Neuronal stem cell (in vitro differentiated cells): ENCODE data around the gene LOC128125822.

Source experiments
- DNase-seq: peaks from one replicate; pipeline ENCODE4 v3.0.0-alpha.2; 2013; ENCODE audit warnings: low spot score
- H2AFZ ChIP-seq: one replicate; pipeline ENCODE4 v1.6.1; 2013; ENCODE audit warnings: mild to moderate bottlenecking, low read length, inconsistent platforms
- H2AK5ac ChIP-seq: 2 replicates; pipeline ENCODE4 v1.6.1; 2013; ENCODE audit warnings: low read depth, mild to moderate bottlenecking, inconsistent platforms, low read length, moderate library complexity, mixed read lengths
- H2BK120ac ChIP-seq: 2 replicates; pipeline ENCODE4 v1.6.1; 2013; ENCODE audit warnings: low read depth, mild to moderate bottlenecking, inconsistent platforms, low read length, moderate library complexity, mixed read lengths
- H2BK12ac ChIP-seq: one replicate; pipeline ENCODE4 v1.6.1; 2013; ENCODE audit warnings: low read length, inconsistent platforms
- H2BK15ac ChIP-seq: 2 replicates; pipeline ENCODE4 v1.6.1; 2013; ENCODE audit warnings: mild to moderate bottlenecking, low read length, inconsistent platforms, mixed read lengths
- H2BK5ac ChIP-seq: one replicate; pipeline ENCODE4 v1.6.1; 2013; ENCODE audit warnings: inconsistent platforms, mild to moderate bottlenecking, low read length, moderate library complexity
- H3K14ac ChIP-seq: one replicate; pipeline ENCODE4 v1.6.1; 2013; ENCODE audit warnings: low read length, inconsistent platforms
- H3K18ac ChIP-seq: 2 replicates; pipeline ENCODE4 v1.6.1; 2013; ENCODE audit warnings: low read length, inconsistent platforms
- H3K23ac ChIP-seq: 2 replicates; pipeline ENCODE4 v1.6.1; 2013; ENCODE audit warnings: low read depth, mild to moderate bottlenecking, mixed read lengths, low read length, inconsistent platforms; ENCODE audit not compliant: poor library complexity
- H3K27ac ChIP-seq: replicated peaks from 3 replicates; pipeline ENCODE4 v1.5.1; 2013; ENCODE audit warnings: low read length, inconsistent platforms
- H3K27me3 ChIP-seq, 3 experiments: 2 replicates each; pipeline ENCODE4 v1.6.1; 2013; ENCODE audit warnings: low read length in 3 of 3, mild to moderate bottlenecking in 2 of 3, inconsistent platforms in 1 of 3, low read depth in 1 of 3, mixed read lengths in 1 of 3, moderate library complexity in 1 of 3; ENCODE audit not compliant: control insufficient read depth in 3 of 3, insufficient read depth in 3 of 3
- H3K36me3 ChIP-seq, 2 donors: replicated peaks in 1 of 2; 2 replicates each; pipeline ENCODE4 v1.6.1; 2013; ENCODE audit warnings: low read length in 2 of 2; ENCODE audit not compliant: control insufficient read depth in 2 of 2, insufficient read depth in 2 of 2
- H3K4ac ChIP-seq: 2 replicates; pipeline ENCODE4 v1.6.1; 2013; ENCODE audit warnings: inconsistent platforms, mild to moderate bottlenecking, low read length, moderate library complexity
- H3K4me1 ChIP-seq, 2 donors: 1 replicate in 1 of 2; 2 replicates in 1 of 2; pipeline ENCODE4 v1.6.1; 2013; ENCODE audit warnings: low read length in 2 of 2, low read depth in 1 of 2; ENCODE audit not compliant: control insufficient read depth in 2 of 2, insufficient read depth in 1 of 2
- H3K4me2 ChIP-seq: one replicate; pipeline ENCODE4 v1.6.1; 2013; ENCODE audit warnings: mild to moderate bottlenecking, low read length, inconsistent platforms; ENCODE audit not compliant: insufficient read depth, poor library complexity, severe bottlenecking
- H3K4me3 ChIP-seq, 2 donors: 2 replicates each; pipeline ENCODE4 v1.5.1; 2013; ENCODE audit warnings: low read length in 2 of 2, mild to moderate bottlenecking in 2 of 2, inconsistent platforms in 1 of 2, moderate library complexity in 1 of 2
- H3K79me1 ChIP-seq: one replicate; pipeline ENCODE4 v1.6.1; 2013; ENCODE audit warnings: low read depth, mild to moderate bottlenecking, inconsistent platforms, low read length, moderate library complexity
- H3K9ac ChIP-seq: one replicate; pipeline ENCODE4 v1.6.1; 2013; ENCODE audit warnings: mild to moderate bottlenecking, low read depth, low read length, inconsistent platforms; ENCODE audit not compliant: poor library complexity
- H3K9me3 ChIP-seq, 2 donors: replicated peaks in 1 of 2; 2 replicates each; pipeline versions ENCODE3 to v1.6.1; 2013; ENCODE audit warnings: low read length in 2 of 2, mild to moderate bottlenecking in 2 of 2, inconsistent platforms in 1 of 2, low read depth in 1 of 2, mixed read lengths in 1 of 2, moderate library complexity in 1 of 2; ENCODE audit not compliant: control insufficient read depth in 2 of 2, insufficient read depth in 1 of 2
- H4K8ac ChIP-seq: one replicate; pipeline ENCODE4 v1.6.1; 2013; ENCODE audit warnings: low read depth, mild to moderate bottlenecking, inconsistent platforms, low read length, moderate library complexity
- H4K91ac ChIP-seq: one replicate; pipeline ENCODE4 v1.6.1; 2013; ENCODE audit warnings: low read length, low read depth, mild to moderate bottlenecking, inconsistent platforms; ENCODE audit not compliant: poor library complexity
- WGBS, 2 donors: extraction: QIAGEN DNeasy Blood & Tissue Kit; methylation state at CpG; one replicate each; pipeline ENCODE4 v1.1.7; 2013; ENCODE audit warnings: missing lambda C conversion rate in 2 of 2, mixed read lengths in 1 of 2; ENCODE audit not compliant: insufficient read length in 2 of 2, insufficient replicate concordance in 1 of 2; ENCODE audit errors: extremely low coverage in 2 of 2; 5-methylcytosine and 5-hydroxymethylcytosine counted together

Gene LOC128125822

DNA sequence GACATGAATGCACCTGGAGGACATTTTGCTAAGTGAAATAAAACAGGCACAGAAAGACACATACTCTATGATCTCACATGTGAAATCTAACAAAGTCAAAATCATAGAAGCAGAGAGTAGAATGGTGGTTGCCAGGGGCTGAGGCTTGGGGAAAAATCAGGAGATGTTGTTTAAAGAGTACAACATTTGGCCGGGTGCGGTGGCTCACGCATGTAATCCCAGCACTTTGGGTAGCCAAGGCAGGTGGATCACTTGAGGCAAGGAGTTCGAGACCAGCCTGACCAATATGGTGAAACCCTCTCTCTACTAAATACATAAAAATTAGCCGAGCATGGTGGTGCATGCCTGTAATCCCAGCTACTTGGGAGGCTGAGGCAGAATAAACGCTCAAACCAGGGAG, 26.0 kb upstream of the LOC128125822 start:
- Histone ChIP-seq H3K23ac (no peak overlapping the region), H2BK12ac (no peak overlapping the region), H3K4me1 (no peaks in the 10 kb centered on the region), H3K4me3 (no peak overlapping the region), H2BK120ac (no peak overlapping the region), H4K8ac (no peak overlapping the region), H3K14ac (no peak overlapping the region), H2AK5ac (no peak overlapping the region), H3K9me3 (no peaks in the 10 kb centered on the region), H3K36me3 (no peaks in the 10 kb centered on the region), H3K4me2 (no peak overlapping the region), H3K4ac (no peak overlapping the region), H3K27me3 (no peaks in the 10 kb centered on the region), H3K27ac (no peak overlapping the region), H2AFZ (no peak overlapping the region), H4K91ac (no peak overlapping the region), H3K79me1 (no peaks in the 10 kb centered on the region), H2BK15ac (no peak overlapping the region), H3K18ac (no peak overlapping the region), H3K9ac (no peak overlapping the region), H2BK5ac (no peak overlapping the region)
- no peak for DNase-seq
- WGBS, 2 donors: no CpG with 5 or more reads among the region's 6 CpGs

- WGBS, 2 donors: no CpG with 5 or more reads among the region's 1 CpG
Measured at GRCh38 chr6:63546697-63547096, 25.6 kb upstream of the LOC128125822 start.

GRCh38 chr6:63549076-63549475, 23.2 kb upstream of the LOC128125822 start:
- Histone ChIP-seq H3K9ac (no peak overlapping the region), H3K4me2 (no peak overlapping the region), H4K8ac (no peak overlapping the region), H3K4ac (no peak overlapping the region), H3K23ac (no peak overlapping the region), H2AFZ (no peak overlapping the region), H2BK12ac (no peak overlapping the region), H3K9me3 (no peaks in the 10 kb centered on the region), H4K91ac (no peak overlapping the region), H3K4me3 (no peak overlapping the region), H3K4me1 (no peaks in the 10 kb centered on the region), H2BK120ac (no peak overlapping the region), H2AK5ac (no peak overlapping the region), H3K18ac (no peak overlapping the region), H3K79me1 (no peaks in the 10 kb centered on the region), H3K27me3 (no peaks in the 10 kb centered on the region), H3K27ac (no peak overlapping the region), H2BK5ac (no peak overlapping the region), H3K36me3 (no peaks in the 10 kb centered on the region), H2BK15ac (no peak overlapping the region), H3K14ac (no peak overlapping the region)
- DNase-seq: no peak
- no CpG with 5 or more reads among the region's 5 CpGs for WGBS, 2 donors

More at GRCh38 chr6:63546697-63547096, 25.6 kb upstream of the LOC128125822 start:
- Histone ChIP-seq H3K23ac (no peak overlapping the region), H3K4me3 (no peak overlapping the region), H3K4me1 (no peaks in the 10 kb centered on the region), H3K4me2 (no peak overlapping the region), H3K4ac (no peak overlapping the region), H3K9ac (no peak overlapping the region), H2AFZ (no peak overlapping the region), H3K27me3 (no peaks in the 10 kb centered on the region), H3K27ac (no peak overlapping the region), H3K36me3 (no peaks in the 10 kb centered on the region), H2BK120ac (no peak overlapping the region), H4K91ac (no peak overlapping the region), H3K18ac (no peak overlapping the region), H2AK5ac (no peak overlapping the region), H2BK12ac (no peak overlapping the region), H3K79me1 (no peaks in the 10 kb centered on the region), H3K14ac (no peak overlapping the region), H2BK5ac (no peak overlapping the region), H4K8ac (no peak overlapping the region), H2BK15ac (no peak overlapping the region), H3K9me3 (no peaks in the 10 kb centered on the region)
- DNase-seq: no peak

DNA sequence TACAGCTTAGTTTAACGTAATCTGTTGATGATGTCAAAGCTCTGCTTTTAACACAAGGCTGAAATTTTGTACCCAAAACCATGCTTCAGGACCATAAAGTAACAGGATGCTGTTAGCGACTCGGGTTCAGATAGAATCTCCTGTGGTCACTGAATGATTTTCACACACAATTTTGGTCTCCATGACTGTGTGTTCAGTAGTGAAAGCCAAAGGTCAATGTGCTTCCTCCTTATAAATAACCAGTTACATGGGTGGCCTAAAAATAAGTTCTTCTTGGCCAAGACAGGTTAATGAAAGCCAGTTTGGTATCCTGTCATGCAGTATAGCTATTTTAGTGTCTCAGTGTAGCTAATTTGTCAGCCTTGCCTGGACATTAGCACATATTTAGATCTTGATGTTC, 19.1 kb upstream of the LOC128125822 start:
- no peak overlapping the region for H2BK120ac ChIP-seq
- H2AFZ ChIP-seq: no peak overlapping the region

More for the DNA sequence above, 19.1 kb upstream of the LOC128125822 start:
- Histone ChIP-seq H2BK15ac (no peak overlapping the region), H3K4me3 (no peak overlapping the region), H3K36me3 (no peaks in the 10 kb centered on the region), H3K9ac (no peak overlapping the region), H3K9me3 (no peaks in the 10 kb centered on the region), H3K27ac (no peak overlapping the region), H3K14ac (no peak overlapping the region), H4K8ac (no peak overlapping the region), H3K79me1 (no peaks in the 10 kb centered on the region), H3K4me1 (no peaks in the 10 kb centered on the region), H2BK12ac (no peak overlapping the region), H2BK5ac (no peak overlapping the region), H3K4me2 (no peak overlapping the region), H3K18ac (no peak overlapping the region), H4K91ac (no peak overlapping the region), H3K27me3 (no peaks in the 10 kb centered on the region), H3K23ac (no peak overlapping the region), H3K4ac (no peak overlapping the region), H2AK5ac (no peak overlapping the region)
- WGBS, 2 donors: no CpG with 5 or more reads among the region's 3 CpGs
- DNase-seq: no peak
